Esophagus (tissue), 2 donors: ENCODE data around the gene CHRNB2. TPM values are rescaled to one million over a fixed set of nuclear protein-coding genes. Genes with fewer than 3 reads are reported as not detected.
A peak's percentile ranks its signal among the peaks of the same experiment; 100 is the strongest.

Source experiments
- H3K27ac ChIP-seq, 2 donors: one replicate each; pipeline ENCODE4 v1.5.1; 2013; ENCODE audit warnings: low read depth in 2 of 2, mild to moderate bottlenecking in 2 of 2, inconsistent platforms in 1 of 2, low read length in 1 of 2, moderate library complexity in 1 of 2
- H3K27me3 ChIP-seq, 2 donors: one replicate each; pipeline ENCODE4 v1.6.1; 2013; ENCODE audit warnings: low read length in 2 of 2, control low read depth in 1 of 2, mild to moderate bottlenecking in 1 of 2; ENCODE audit not compliant: insufficient read depth in 2 of 2, control insufficient read depth in 1 of 2
- H3K36me3 ChIP-seq, 2 donors: one replicate each; pipeline ENCODE4 v1.6.1; 2013; ENCODE audit warnings: low read length in 1 of 2; ENCODE audit not compliant: control insufficient read depth in 2 of 2, insufficient read depth in 2 of 2
- H3K4me1 ChIP-seq, 2 donors: one replicate each; pipeline ENCODE4 v1.6.1; 2013; ENCODE audit warnings: low read length in 1 of 2; ENCODE audit not compliant: control insufficient read depth in 2 of 2, insufficient read depth in 2 of 2
- H3K4me3 ChIP-seq, 2 donors: one replicate each; pipeline ENCODE4 v1.5.1; 2013; ENCODE audit warnings: low read length in 2 of 2, mild to moderate bottlenecking in 2 of 2, low read depth in 1 of 2, moderate library complexity in 1 of 2
- H3K9me3 ChIP-seq, 2 donors: one replicate each; pipeline ENCODE4 v1.6.1; 2013; ENCODE audit warnings: mild to moderate bottlenecking in 2 of 2, low read depth in 1 of 2, low read length in 1 of 2, moderate library complexity in 1 of 2; ENCODE audit not compliant: control insufficient read depth in 2 of 2, insufficient read depth in 1 of 2
- WGBS, 2 donors: extraction: QIAGEN DNeasy Blood & Tissue Kit; methylation state at CpG; one replicate each; pipeline ENCODE4 v1.1.7; 2013; 5-methylcytosine and 5-hydroxymethylcytosine counted together
- polyA plus RNA-seq, 2 donors: library from polyadenylated mRNA; stranded (reverse); fragments of 200-250 nt; gene quantifications; one replicate each; pipeline ENCODE4 v1.2.3, GENCODE V29; 2013
- donor health status: healthy with polysubstance abuse.
- donor health status: Bipolar disorder and iron deficiency.

The CHRNB2 gene
- polyA plus RNA-seq, 2 donors, result 0.11 to 0.18 TPM

DNA sequence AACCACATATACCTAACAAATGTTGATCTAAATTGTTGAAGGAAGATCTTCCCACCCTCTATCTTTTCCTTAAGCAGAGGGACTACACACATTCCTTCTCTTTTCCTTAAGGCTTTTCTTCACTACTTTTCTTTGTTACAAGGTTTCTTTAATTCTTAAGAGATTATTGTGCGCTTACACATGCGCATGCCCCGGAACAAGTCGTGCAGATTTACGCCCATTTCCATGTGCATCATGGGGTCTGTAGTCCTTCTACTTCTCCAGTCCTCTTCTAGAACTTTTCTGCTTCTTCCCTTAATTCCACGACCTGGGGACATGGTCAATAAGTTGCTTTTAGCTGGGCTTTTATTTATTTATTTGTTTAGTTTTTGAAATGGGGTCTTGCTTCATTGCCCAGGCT is 1.7 kb upstream of the CHRNB2 start:
- H3K4me3 ChIP-seq, result no peak overlapping the region

DNA sequence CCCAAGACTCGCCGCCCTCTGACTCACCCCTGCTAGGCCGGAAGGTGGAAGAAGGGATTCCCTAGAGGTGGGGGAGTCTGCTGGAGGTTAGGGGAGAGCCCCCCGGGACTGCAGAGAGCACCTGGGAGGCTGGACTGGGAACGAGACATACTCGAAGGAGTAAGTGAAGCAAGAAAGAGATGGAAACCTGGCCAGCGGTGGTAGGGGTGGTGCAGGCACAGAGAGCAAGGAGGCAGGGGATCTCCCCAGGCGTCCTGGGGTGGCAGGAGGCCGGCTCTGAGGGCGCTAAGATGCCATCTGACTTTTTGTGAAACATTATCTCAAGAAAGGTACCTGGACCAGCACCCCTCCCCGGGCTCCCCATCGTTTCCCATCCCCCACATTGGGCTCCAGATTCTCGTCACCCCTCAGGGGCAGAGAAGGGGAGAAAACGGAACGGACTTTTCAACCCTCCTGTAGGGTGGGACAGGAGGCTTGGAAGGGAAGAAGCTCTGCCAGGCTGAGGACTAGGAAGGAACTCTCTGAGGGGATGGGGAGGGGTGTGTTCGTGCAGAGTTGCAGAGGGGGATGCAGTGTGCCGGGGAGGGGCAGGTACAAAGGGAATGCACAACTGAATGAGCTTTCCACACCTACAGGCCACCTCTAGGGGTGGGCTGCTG is 708 bp downstream of the CHRNB2 start:
- Histone ChIP-seq H3K4me3 (peak overlapping the region; percentile 28 to 30), H3K27ac (no peak overlapping the region), H3K9me3 (no peaks in the 10 kb centered on the region), H3K36me3 (no peaks in the 10 kb centered on the region), H3K27me3 (no peaks in the 10 kb centered on the region), H3K4me1 (peaks cover 8 to 11% of the 10 kb centered on the region in 2 donors)
- whole genome bisulfite sequencing, 2 donors, result 30 to 32% methylated on average over 17 of the region's 17 CpGs

More for the DNA sequence above, 1.7 kb upstream of the CHRNB2 start:
- Histone ChIP-seq H3K4me1 (peaks cover 8 to 11% of the 10 kb centered on the region in 2 donors), H3K9me3 (no peaks in the 10 kb centered on the region), H3K27me3 (no peaks in the 10 kb centered on the region), H3K36me3 (no peaks in the 10 kb centered on the region), H3K27ac (no peak overlapping the region)
- WGBS, 2 donors, result 89 to 90% methylated on average over 6 of the region's 6 CpGs

DNA sequence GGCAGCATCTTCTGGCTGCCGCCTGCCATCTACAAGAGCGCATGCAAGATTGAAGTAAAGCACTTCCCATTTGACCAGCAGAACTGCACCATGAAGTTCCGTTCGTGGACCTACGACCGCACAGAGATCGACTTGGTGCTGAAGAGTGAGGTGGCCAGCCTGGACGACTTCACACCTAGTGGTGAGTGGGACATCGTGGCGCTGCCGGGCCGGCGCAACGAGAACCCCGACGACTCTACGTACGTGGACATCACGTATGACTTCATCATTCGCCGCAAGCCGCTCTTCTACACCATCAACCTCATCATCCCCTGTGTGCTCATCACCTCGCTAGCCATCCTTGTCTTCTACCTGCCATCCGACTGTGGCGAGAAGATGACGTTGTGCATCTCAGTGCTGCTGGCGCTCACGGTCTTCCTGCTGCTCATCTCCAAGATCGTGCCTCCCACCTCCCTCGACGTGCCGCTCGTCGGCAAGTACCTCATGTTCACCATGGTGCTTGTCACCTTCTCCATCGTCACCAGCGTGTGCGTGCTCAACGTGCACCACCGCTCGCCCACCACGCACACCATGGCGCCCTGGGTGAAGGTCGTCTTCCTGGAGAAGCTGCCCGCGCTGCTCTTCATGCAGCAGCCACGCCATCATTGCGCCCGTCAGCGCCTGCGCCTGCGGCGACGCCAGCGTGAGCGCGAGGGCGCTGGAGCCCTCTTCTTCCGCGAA is 3.8 kb downstream of the CHRNB2 start:
- H3K27me3 ChIP-seq, result no peaks in the 10 kb centered on the region
- H3K27ac ChIP-seq, result no peak overlapping the region
- H3K36me3 ChIP-seq, result no peaks in the 10 kb centered on the region
- H3K9me3 ChIP-seq, result no peaks in the 10 kb centered on the region
- 96% methylated on average over 59 of the region's 59 CpGs for WGBS, 2 donors
- H3K4me3 ChIP-seq, result no peak overlapping the region
- peaks cover 8 to 11% of the 10 kb centered on the region in 2 donors for H3K4me1 ChIP-seq

DNA sequence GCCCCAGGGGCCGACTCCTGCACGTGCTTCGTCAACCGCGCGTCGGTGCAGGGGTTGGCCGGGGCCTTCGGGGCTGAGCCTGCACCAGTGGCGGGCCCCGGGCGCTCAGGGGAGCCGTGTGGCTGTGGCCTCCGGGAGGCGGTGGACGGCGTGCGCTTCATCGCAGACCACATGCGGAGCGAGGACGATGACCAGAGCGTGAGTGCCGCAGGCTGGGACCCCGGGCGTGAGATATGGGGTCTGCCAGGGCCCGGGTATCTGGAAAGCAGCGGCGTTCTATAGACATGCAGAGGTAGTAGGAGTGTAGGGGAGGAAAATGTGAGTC is 4.3 kb downstream of the CHRNB2 start:
- H3K4me1 ChIP-seq, result peaks cover 8 to 11% of the 10 kb centered on the region in 2 donors
- 93% methylated on average over 24 to 29 of the region's 29 CpGs for WGBS, 2 donors
- no peaks in the 10 kb centered on the region for H3K36me3 ChIP-seq
- no peaks in the 10 kb centered on the region for H3K27me3 ChIP-seq
- no peak overlapping the region for H3K4me3 ChIP-seq
- H3K9me3 ChIP-seq, result no peaks in the 10 kb centered on the region
- no peak overlapping the region for H3K27ac ChIP-seq

DNA sequence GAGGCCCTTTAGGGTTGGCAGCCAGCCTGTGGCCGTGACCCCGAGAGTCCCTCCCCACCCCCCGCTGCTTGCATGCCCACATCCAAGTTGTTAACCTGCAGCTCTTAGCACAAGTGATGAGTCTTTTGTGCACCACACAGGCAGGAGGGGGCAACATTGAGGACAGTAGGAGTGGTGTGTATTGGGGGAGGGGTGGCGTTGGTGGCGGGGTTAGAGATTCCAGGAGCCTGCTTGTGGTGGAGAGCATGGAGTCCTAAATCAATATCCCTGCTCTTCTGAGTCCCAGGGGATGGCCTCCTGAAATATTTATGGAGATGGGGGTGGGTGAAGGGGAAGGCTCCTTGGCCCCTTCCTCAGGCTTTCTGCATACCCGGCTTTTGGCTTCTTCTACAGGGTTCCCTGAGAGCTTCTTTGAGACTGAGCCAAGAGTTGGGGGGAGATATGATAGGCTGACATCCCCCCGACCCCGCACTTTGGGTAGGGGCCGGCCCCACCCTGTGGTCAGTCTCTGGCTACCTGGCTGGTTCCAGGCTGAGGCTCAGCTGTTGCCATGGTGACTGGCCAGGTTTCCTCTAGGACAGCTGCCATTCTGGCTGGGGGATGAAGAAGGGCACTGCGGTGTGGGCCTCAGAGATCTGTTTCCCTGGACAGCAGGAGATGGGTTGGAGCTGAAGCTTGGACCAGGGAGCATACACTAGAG is 5.0 kb downstream of the CHRNB2 start:
- no peaks in the 10 kb centered on the region for H3K27me3 ChIP-seq
- WGBS, 2 donors, result 72 to 77% methylated on average over 10 of the region's 10 CpGs
- H3K4me3 ChIP-seq, result no peak overlapping the region

DNA sequence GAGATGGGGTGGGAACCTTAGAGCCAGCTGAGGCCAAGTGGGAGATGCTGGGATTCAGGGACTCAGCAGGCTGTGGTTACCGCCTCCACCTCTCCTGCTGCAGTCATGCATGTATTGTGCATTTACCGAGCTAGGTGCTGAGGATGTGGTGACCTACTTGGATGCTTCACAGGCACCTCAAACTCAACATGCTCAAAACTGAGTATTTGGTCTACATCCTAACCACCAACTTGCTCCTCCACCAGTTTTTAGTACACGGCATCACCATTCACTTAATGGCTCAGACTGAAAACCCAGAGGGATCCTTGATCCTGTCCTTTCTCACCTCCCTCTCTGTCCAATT is 5.6 kb downstream of the CHRNB2 start:
- WGBS, 2 donors, result 77 to 79% methylated on average over 3 of the region's 3 CpGs
- no peaks in the 10 kb centered on the region for H3K9me3 ChIP-seq
- no peaks in the 10 kb centered on the region for H3K27me3 ChIP-seq
- H3K36me3 ChIP-seq, result no peaks in the 10 kb centered on the region
- H3K4me1 ChIP-seq, result peaks cover 2 to 4% of the 10 kb centered on the region in 2 donors
- H3K27ac ChIP-seq, result no peak overlapping the region
- no peak overlapping the region for H3K4me3 ChIP-seq

More for the DNA sequence above, 5.0 kb downstream of the CHRNB2 start:
- Histone ChIP-seq H3K27ac (no peak overlapping the region), H3K9me3 (no peaks in the 10 kb centered on the region), H3K36me3 (no peaks in the 10 kb centered on the region), H3K4me1 (peaks cover 5 to 7% of the 10 kb centered on the region in 2 donors)

DNA sequence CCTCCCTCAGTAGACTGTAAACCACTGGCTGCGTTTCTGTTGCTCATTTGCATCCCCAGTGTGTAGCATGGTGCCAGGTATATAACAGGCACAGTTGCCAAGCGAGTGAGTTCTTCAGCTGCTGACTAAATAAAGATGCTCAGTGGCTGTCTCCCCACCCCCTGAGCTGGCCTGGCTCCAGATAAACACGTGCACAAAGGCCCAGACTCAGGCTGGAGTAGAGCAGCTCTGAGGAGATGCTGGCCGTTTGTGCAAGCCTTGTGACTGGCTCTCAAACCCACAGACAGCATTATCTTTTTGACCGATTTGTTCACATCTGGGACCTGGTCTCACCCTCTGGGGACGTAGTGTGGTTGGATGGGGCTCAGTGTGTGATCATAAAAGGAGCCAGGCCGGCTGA is 7.1 kb downstream of the CHRNB2 start:
- H3K27ac ChIP-seq, result no peak overlapping the region
- no peaks in the 10 kb centered on the region for H3K27me3 ChIP-seq
- H3K4me3 ChIP-seq, result no peak overlapping the region
- peaks cover 6 to 10% of the 10 kb centered on the region in 2 donors for H3K36me3 ChIP-seq
- 19 to 20% methylated on average over 7 of the region's 7 CpGs for WGBS, 2 donors
- H3K4me1 ChIP-seq, result peaks cover 0 to 1% of the 10 kb centered on the region in 2 donors
- no peaks in the 10 kb centered on the region for H3K9me3 ChIP-seq

DNA sequence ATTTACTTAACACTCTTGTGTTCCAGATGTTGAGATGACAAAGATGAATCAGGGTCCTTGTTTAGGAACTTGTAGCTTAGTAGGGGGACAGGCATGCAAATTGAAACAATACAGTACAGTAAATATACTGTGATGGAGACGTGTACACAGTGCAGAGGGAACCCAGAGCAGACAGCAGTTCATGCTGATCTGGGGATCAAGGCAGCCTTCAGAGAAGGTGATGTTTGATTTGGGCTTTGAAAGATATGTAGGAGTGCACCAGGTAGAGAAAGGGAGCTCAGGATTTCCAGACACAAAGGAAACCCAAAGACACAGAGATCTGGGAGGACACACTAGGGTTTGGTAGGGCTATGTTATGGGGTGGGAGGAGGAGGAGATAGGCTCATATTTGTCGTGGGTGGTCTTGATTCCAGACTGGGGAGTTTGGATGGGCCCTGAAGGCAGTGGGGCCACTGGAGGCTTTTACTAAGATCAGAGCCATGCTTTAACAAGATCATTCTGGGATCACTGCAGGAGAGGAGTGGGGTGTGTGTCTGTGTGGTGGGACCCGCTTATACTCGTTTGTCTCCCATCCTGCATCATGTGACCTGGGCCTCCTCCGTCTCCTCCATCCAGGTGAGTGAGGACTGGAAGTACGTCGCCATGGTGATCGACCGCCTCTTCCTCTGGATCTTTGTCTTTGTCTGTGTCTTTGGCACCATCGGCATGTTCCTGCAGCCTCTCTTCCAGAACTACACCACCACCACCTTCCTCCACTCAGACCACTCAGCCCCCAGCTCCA is 7.8 kb downstream of the CHRNB2 start:
- Histone ChIP-seq H3K9me3 (no peaks in the 10 kb centered on the region), H3K27ac (no peak overlapping the region), H3K36me3 (peaks cover 9 to 16% of the 10 kb centered on the region in 2 donors), H3K27me3 (no peaks in the 10 kb centered on the region), H3K4me1 (peaks cover 0 to 1% of the 10 kb centered on the region in 2 donors), H3K4me3 (no peak overlapping the region)
- 73 to 78% methylated on average over 10 of the region's 10 CpGs for WGBS, 2 donors

DNA sequence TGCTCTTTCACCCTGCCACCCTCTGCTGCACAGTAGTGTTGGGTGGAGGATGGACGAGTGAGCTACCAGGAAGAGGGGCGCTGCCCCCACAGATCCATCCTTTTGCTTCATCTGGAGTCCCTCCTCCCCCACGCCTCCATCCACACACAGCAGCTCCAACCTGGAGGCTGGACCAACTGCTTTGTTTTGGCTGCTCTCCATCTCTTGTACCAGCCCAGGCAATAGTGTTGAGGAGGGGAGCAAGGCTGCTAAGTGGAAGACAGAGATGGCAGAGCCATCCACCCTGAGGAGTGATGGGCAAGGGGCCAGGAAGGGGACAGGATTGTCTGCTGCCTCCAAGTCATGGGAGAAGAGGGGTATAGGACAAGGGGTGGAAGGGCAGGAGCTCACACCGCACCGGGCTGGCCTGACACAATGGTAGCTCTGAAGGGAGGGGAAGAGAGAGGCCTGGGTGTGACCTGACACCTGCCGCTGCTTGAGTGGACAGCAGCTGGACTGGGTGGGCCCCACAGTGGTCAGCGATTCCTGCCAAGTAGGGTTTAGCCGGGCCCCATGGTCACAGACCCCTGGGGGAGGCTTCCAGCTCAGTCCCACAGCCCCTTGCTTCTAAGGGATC is 8.5 kb downstream of the CHRNB2 start:
- Histone ChIP-seq H3K27me3 (no peaks in the 10 kb centered on the region), H3K9me3 (no peaks in the 10 kb centered on the region), H3K4me3 (no peak overlapping the region), H3K4me1 (peaks cover 0 to 1% of the 10 kb centered on the region in 2 donors), H3K36me3 (peaks cover 13 to 17% of the 10 kb centered on the region in 2 donors), H3K27ac (no peak overlapping the region)
- 79 to 81% methylated on average over 8 of the region's 8 CpGs for WGBS, 2 donors
